ENCODE data around the gene KRT17.

Gene KRT17

DNA sequence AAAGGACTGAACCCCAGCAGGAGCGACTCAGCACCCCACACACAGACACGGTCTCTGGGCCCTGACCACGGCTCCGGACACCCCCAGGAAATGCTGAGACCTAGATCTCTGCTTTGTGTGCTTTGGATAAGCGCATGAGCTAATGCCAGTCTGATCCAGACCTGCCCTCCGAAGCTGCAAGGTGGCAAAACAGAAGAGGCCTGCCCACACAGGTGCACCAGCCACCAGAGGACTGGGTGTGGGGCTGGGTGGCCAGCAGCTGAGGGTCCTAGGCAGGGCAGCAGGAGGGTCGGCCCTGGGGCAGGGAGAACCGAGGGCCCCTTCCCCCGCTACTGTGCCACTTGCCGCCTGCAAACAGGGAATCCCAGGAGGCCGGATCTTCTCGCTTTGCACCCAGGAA, 33.6 kb upstream of the KRT17 start:
- TF ChIP-seq, protein P1, sequence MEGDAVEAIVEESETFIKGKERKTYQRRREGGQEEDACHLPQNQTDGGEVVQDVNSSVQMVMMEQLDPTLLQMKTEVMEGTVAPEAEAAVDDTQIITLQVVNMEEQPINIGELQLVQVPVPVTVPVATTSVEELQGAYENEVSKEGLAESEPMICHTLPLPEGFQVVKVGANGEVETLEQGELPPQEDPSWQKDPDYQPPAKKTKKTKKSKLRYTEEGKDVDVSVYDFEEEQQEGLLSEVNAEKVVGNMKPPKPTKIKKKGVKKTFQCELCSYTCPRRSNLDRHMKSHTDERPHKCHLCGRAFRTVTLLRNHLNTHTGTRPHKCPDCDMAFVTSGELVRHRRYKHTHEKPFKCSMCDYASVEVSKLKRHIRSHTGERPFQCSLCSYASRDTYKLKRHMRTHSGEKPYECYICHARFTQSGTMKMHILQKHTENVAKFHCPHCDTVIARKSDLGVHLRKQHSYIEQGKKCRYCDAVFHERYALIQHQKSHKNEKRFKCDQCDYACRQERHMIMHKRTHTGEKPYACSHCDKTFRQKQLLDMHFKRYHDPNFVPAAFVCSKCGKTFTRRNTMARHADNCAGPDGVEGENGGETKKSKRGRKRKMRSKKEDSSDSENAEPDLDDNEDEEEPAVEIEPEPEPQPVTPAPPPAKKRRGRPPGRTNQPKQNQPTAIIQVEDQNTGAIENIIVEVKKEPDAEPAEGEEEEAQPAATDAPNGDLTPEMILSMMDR (IDR thresholded peaks at IDR 0.05; ENCODE audit: control insufficient read depth, extremely low read depth, insufficient read depth) = no peak
- H3K4me3 ChIP-seq (ENCODE audit: low read depth, low read length) = no peak overlapping the region
- DNase-seq (ENCODE audit: low read depth) = no peak

DNA sequence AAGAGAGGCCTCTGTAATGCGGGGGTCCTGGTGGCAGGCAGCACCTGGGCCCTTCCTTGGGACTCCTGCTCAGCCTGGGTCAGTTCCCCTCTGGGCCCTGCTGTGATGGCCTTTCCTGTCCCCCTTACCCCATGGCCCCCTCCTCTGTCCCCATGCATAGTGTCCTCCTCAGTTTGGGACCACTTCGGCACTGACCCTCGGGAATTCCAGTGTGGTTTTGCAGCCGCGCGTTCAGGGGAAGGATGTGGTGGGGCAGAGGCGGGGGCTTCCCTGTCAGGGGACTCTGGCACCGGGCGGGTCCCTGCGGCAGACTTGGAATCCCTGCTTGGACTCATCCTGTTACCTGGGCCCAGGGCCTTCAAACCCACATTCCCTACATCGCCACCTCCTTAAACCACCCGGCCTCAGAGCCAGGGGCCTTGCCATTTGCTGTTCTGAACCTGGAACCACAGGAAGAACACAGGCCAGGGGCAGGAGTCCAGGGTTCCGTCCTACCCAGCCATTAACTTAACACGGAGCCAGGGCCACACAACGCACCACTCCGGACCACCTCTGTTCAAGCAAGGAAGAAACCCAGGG, 32.9 kb upstream of the KRT17 start:
- no peak for DNase-seq (ENCODE audit: low read depth)
- no peak overlapping the region for H3K4me3 ChIP-seq (ENCODE audit: low read depth, low read length)
- TF ChIP-seq, protein P1 (IDR thresholded peaks at IDR 0.05; ENCODE audit: control insufficient read depth, extremely low read depth, insufficient read depth) = no peak

DNA sequence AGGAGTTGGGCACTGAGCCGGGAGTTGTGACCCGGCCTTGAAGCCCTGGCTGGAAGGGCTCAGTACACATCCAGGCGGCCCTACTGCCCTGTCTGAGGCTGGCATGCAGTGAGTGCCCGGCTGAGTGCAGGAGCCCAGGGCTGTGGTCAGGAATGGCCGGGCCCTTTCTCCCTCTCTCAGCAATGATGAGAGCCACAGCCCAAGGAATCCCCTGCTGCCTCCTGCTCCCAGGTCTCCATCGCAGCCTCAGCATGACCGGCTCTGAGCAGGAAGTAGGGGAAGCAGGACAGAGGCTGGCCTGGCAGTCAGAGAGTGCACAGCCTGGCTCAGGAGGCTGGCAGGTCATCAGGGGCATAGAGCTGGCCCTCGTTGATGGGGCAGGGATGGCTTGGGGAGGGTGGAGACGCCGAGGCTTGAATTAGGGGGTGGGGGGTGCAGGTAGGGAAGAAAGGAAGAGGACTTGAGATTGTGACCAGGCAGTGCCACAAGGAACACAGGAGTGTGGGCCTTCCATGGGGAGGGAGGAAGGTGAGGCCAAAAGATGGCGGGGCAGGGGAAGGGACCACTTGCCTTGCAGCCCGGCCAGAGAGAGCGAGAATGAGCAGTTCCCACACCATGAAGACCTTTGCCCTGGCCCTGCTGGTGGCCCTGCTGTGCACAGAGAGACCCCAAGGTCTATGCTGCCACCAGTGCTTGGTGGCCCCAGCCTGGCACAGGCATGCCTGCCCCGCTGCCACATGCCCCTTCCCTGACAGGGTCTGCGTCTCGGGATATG, 32.1 kb upstream of the KRT17 start:
- no peak for DNase-seq (ENCODE audit: low read depth)
- TF ChIP-seq, protein P1 (IDR thresholded peaks at IDR 0.05; ENCODE audit: control insufficient read depth, extremely low read depth, insufficient read depth) = no peak
- no peak overlapping the region for H3K4me3 ChIP-seq (ENCODE audit: low read depth, low read length)

DNA sequence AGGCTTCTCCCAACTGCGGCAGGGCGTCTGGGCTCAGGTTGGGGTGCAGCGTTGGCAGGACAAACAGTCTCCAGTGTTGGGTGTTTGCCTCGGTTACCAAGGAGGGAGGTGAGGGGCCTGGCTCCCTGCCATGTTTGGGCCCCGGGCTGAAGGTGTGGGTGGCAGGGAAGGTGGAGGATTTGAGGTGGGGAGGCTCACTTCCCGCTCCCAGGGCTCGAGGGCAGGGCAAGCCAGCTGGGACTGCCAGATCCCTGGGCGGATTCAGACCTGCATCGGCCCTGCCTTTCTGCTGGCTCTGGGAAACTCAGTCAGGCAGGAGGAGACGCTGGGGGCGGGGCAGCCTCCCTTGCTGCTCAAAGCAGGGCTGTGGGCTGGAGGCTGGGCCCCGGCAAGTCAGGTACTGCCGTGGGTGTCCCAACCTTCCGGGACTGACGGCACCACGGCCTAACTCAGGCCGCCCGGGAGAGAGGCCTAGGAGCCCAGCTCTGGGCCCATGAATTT, 31.3 kb upstream of the KRT17 start:
- no peak overlapping the region for H3K4me3 ChIP-seq (ENCODE audit: low read depth, low read length)
- no peak for DNase-seq (ENCODE audit: low read depth)
- TF ChIP-seq, protein P1 (IDR thresholded peaks at IDR 0.05; ENCODE audit: control insufficient read depth, extremely low read depth, insufficient read depth) = no peak

DNA sequence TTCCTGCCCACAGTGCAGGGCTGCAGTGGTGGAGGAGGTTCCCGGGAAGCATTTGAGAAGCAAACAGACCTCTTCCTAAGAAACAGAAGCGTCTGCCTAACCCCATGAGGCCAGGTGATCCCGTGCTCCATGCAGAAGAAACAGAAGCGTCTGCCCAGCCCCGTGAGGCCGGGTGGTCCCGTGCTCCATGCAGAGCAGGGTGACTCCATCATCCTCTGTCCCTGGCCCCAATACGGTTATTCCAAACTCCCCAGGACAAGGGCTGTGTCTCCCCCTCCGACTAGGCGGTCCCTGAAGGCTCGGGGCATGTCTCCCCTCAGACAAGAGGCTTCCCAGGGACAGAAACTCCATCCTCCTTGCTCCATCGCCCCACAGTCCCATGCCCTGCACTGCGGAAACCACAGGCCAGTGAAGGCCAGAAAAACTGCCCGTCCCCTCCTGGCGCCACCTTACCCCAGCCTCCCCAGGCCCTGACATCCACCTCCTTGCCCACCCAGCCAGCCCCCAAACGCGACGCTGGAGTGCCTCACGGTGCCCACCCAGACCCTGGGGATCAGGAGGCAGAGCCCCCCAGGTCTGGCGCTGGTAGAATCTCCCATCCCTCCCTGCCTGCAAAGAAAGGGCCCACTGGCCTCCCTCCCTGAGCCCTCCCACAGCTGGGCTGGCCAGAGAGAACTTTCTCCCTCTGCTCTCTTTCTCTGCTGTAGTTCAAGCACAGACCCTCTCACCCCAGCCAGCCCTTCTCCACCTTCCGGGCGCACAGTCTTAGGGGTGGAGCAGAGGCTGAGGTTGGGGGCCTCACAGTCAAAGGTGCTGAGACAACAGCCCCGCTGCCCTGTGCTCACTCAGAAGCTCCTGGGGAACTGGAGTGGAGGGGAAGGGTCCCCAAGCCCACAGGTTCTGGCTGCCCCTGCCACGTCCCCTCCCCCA, 30.6 kb upstream of the KRT17 start:
- H3K4me3 ChIP-seq (ENCODE audit: low read depth, low read length) = no peak overlapping the region
- TF ChIP-seq, protein P1 (IDR thresholded peaks at IDR 0.05; ENCODE audit: control insufficient read depth, extremely low read depth, insufficient read depth) = no peak
- DNase-seq (ENCODE audit: low read depth) = no peak

DNA sequence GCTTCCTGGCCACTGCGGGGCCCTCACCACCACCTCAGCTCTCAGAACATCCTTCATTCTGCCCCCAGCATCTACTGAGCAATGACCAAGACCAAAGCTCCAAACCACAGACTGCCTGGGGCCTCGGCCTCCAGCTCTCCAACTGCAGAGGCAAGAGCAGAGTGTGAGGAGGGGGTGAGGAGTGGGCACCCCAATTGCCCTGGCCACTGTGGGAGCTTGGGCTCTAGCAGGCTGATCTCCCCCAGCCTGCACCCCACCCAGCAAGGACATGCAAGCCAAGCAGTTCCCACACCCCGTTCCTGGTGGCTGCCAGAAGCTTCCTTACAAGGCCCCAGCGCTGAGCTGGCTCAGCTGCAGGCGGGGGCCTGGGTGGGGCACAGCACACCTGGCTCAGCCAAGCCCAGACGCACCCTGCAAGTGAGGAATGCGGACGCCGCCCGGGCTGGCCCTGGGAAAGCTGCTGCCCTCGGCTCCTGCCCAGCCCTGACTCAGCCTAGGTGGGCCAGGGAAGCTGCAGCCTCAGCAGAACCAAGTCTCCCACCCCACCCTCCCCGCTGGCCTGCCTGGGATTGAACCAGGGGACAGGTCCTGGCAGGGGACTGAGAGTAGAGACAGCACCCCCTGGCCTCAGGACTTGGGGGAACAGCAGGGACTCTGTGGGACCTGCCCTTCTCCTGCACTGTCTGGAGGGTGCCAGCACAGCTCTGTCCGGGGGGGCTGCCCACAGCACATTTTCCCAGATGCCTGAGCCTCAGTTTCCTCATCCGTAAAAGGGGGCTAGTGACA, 29.7 kb upstream of the KRT17 start:
- TF ChIP-seq, protein P1 (IDR thresholded peaks at IDR 0.05; ENCODE audit: control insufficient read depth, extremely low read depth, insufficient read depth) = no peak
- DNase-seq (ENCODE audit: low read depth) = no peak
- H3K4me3 ChIP-seq (ENCODE audit: low read depth, low read length) = no peak overlapping the region
